ENCODE measurements around the gene LAMA2. TPM values are rescaled to one million over a fixed set of nuclear protein-coding genes. Genes with fewer than 3 reads are reported as not detected.

The LAMA2 gene
- total RNA-seq, 2 donors from 2014 or later, result 3.6 to 7.5 TPM

- H3K4me1 ChIP-seq, result no peaks in the 10 kb centered on the region
- H3K27me3 ChIP-seq, result no peaks in the 10 kb centered on the region
- no peak for TF ChIP-seq CTCF (IDR thresholded peaks at IDR 0.05)
- no peak for DNase-seq
- H3K4me3 ChIP-seq, result no peak overlapping the region
- intact Hi-C loops (cut with DNase I), result no loop called here
- H3K9ac ChIP-seq (ENCODE audit: low read depth in 2 of 2, low read length in 2 of 2), result no peak overlapping the region
- H3K36me3 ChIP-seq, result no peaks in the 10 kb centered on the region
- no peaks in the 10 kb centered on the region for H3K9me3 ChIP-seq
- no peak overlapping the region for H3K27ac ChIP-seq
These were observed 498.9 kb downstream of the LAMA2 start for GRCh38 chr6:129381885-129382284.

GRCh38 chr6:129382916-129383315 lies 500.0 kb downstream of the LAMA2 start:
- H3K4me1 ChIP-seq, result no peaks in the 10 kb centered on the region
- no peak overlapping the region for H3K4me3 ChIP-seq
- H3K27ac ChIP-seq, result no peak overlapping the region
- intact Hi-C loops (cut with DNase I), result no loop called here
- TF ChIP-seq CTCF (IDR thresholded peaks at IDR 0.05), result no peak
- no peaks in the 10 kb centered on the region for H3K9me3 ChIP-seq
- no peaks in the 10 kb centered on the region for H3K27me3 ChIP-seq
- H3K9ac ChIP-seq (ENCODE audit: low read depth in 2 of 2, low read length in 2 of 2), result no peak overlapping the region
- no peak for DNase-seq
- no peaks in the 10 kb centered on the region for H3K36me3 ChIP-seq

- no peaks in the 10 kb centered on the region for H3K27me3 ChIP-seq
- no peak for TF ChIP-seq CTCF (IDR thresholded peaks at IDR 0.05)
- H3K9ac ChIP-seq (ENCODE audit: low read depth in 2 of 2, low read length in 2 of 2), result no peak overlapping the region
- no peaks in the 10 kb centered on the region for H3K4me1 ChIP-seq
- intact Hi-C loops (cut with DNase I), result no loop called here
- no peak overlapping the region for H3K27ac ChIP-seq
- no peak for DNase-seq
- H3K9me3 ChIP-seq, result no peaks in the 10 kb centered on the region
- no peak overlapping the region for H3K4me3 ChIP-seq
- no peaks in the 10 kb centered on the region for H3K36me3 ChIP-seq
These were observed 502.2 kb downstream of the LAMA2 start for GRCh38 chr6:129385117-129385516.

GRCh38 chr6:129390900-129391299 lies 508.0 kb downstream of the LAMA2 start:
- H3K27me3 ChIP-seq, result no peaks in the 10 kb centered on the region
- H3K27ac ChIP-seq, result no peak overlapping the region
- H3K36me3 ChIP-seq, result no peaks in the 10 kb centered on the region
- no peaks in the 10 kb centered on the region for H3K4me1 ChIP-seq
- DNase-seq, result no peak
- no peaks in the 10 kb centered on the region for H3K9me3 ChIP-seq
- H3K4me3 ChIP-seq, result no peak overlapping the region
- no peak overlapping the region for H3K9ac ChIP-seq (ENCODE audit: low read depth in 2 of 2, low read length in 2 of 2)
- no peak for TF ChIP-seq CTCF (IDR thresholded peaks at IDR 0.05)
- intact Hi-C loops (cut with DNase I), result no loop called here

- intact Hi-C loops (cut with DNase I), result no loop called here
- Histone ChIP-seq H3K36me3 (no peaks in the 10 kb centered on the region), H3K27ac (no peak overlapping the region), H3K27me3 (no peaks in the 10 kb centered on the region), H3K9ac (ENCODE audit: low read depth in 2 of 2, low read length in 2 of 2) (no peak overlapping the region), H3K4me1 (no peaks in the 10 kb centered on the region), H3K4me3 (no peak overlapping the region), H3K9me3 (no peaks in the 10 kb centered on the region)
- TF ChIP-seq CTCF (IDR thresholded peaks at IDR 0.05), result no peak
- DNase-seq, result no peak
These were observed 510.7 kb downstream of the LAMA2 start for GRCh38 chr6:129393654-129394053.

- H3K9me3 ChIP-seq, result no peaks in the 10 kb centered on the region
- H3K4me3 ChIP-seq, result no peak overlapping the region
- TF ChIP-seq CTCF (IDR thresholded peaks at IDR 0.05), result no peak
- no peaks in the 10 kb centered on the region for H3K27me3 ChIP-seq
- intact Hi-C loops (cut with DNase I), result no loop called here
- H3K27ac ChIP-seq, result no peak overlapping the region
- H3K4me1 ChIP-seq, result no peaks in the 10 kb centered on the region
- DNase-seq, result no peak
- H3K9ac ChIP-seq (ENCODE audit: low read depth in 2 of 2, low read length in 2 of 2), result no peak overlapping the region
- H3K36me3 ChIP-seq, result no peaks in the 10 kb centered on the region
These were observed 515.8 kb downstream of the LAMA2 start for GRCh38 chr6:129398764-129399163.

Data from colonic mucosa (tissue), 4 donors.